ENCODE results near the gene ZDHHC11B.
"Not testable (repeated sequence)": the region's sequence is repeated elsewhere in the genome, so short reads cannot be mapped to it uniquely, and the experiment has no call there.

Gene ZDHHC11B, protein sequence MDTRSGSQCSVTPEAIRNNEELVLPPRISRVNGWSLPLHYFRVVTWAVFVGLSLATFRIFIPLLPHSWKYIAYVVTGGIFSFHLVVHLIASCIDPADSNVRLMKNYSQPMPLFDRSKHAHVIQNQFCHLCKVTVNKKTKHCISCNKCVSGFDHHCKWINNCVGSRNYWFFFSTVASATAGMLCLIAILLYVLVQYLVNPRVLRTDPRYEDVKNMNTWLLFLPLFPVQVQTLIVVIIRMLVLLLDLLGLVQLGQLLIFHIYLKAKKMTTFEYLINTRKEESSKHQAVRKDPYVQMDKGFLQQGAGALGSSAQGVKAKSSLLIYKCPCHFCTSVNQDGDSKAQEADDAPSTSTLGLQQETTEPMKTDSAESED

DNA sequence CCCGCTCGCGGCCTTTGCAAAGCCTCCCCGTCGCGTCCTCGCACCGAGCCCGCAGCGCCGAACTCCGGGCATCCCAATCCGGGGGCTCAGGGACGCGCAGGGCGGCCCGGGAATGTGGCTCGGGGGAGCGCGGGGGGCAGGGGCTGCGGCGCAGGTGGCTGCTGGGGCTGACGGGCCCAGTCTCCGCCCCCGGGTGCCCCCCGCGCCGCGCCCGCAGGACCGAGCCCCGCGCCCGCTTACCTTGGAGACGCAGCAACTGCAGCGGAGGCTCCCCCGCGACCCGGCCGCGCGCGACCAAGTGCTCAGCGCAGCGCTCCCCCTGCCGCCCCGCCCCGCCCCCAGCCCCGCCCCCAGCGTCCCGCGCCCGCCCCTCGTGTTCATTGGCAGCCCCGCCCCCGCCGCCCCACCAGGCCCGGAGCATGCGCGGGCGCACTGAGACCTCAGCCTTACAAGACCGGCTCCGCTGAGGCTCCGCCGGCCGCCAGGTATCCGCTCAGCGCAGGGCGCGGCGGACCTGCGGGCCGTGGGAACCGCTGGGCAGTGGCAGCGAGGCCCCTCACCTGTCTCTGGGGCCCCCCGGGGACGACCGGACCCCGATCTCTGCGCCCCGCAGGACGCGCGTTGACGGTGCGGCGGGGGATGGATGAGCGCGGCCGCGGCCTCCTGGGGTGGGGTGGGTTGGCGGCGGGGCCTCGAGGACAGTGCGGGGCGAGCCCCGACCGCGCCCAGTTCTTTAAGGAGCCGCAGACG lies at the start of gene ZDHHC11B:
Gene ZDHHC11B (minus strand): TSS at position 302 of the 750 bp plus-strand sequence. CDS start 17,810 bp downstream, outside the sequence.
- FAIRE-seq = not testable (repeated sequence)
- DNase-seq (ENCODE audit: insufficient read length, low spot score) = peak; percentile 95

DNA sequence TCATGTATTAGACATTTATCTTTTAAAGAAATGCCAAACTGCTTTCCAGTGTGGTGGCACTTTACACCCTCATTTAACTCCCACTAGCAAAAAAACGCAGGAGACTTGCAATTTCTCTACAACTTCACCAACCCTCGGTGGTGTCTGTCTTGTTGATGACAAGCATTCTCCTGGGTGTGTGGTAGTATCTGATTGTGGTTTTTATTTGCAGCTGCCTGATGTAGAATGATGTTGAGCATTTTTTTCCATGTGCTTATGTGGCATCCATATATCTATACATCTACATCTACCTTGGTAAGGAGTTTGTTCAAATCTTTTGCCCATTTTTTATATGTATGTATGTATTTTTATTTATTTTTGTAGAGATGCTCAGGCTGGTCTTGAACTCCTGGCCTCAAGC lies 49.5 kb upstream of the ZDHHC11B start:
- not testable (repeated sequence) for DNase-seq (ENCODE audit: insufficient read length, low spot score); FAIRE-seq

DNA sequence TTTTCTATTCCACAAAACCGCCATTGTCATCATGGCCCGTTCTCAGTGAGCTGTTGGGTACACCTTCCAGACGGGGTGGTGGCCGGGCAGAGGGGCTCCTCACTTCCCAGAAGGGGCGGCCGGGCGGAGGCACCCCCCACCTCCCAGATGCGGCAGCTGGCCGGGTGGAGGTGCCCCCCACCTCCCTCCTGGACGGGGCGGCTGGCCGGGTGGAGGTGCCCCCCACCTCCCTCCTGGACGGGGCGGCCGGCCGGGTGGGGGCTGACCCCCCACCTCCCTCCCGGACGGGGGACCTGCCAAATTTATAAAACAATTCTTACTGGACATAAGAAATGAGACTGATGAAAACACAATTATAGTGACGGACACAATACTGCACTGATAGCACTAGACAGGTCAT lies 43.7 kb upstream of the ZDHHC11B start:
- FAIRE-seq; DNase-seq (ENCODE audit: insufficient read length, low spot score): not testable (repeated sequence)

DNA sequence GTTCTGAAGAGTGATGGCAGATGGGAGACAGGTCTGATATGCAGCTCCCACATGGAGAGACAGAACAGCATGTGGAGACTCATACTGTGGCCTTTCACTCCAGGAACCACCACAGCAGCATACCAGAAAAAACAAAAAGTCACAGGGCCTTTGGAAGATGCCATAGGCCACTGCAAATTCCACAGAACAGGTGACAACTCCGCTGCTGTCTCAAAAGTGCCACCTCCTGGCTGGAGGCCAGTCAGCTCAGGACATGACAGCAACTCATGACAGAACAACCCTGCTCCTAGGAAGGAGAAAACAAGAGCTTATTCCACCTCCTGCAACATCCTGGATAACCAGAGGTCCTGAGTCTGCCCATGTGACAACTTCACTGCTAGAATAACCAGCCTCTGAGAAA lies 41.0 kb upstream of the ZDHHC11B start:
- not testable (repeated sequence) for DNase-seq (ENCODE audit: insufficient read length, low spot score); FAIRE-seq

DNA sequence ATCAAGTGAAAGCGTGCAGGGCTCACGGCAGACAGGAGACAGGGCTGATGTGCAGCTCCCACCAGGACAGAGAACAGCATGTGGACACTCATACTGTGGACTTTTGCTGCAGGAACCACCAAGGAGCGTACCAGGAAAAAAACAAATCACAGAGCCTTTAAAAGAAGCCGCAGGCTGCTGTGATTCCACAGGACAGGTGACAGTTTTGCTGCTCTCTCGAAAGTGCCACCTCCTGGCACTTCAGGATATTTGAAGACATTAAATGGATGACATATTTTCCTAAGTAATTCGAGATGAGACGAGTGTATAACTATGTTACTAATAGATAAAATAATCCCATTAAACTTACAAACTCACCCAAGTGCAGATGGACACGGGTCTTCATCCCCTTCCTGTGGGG lies 37.0 kb upstream of the ZDHHC11B start:
- no peak for DNase-seq (ENCODE audit: insufficient read length, low spot score)
- FAIRE-seq = no peak

DNA sequence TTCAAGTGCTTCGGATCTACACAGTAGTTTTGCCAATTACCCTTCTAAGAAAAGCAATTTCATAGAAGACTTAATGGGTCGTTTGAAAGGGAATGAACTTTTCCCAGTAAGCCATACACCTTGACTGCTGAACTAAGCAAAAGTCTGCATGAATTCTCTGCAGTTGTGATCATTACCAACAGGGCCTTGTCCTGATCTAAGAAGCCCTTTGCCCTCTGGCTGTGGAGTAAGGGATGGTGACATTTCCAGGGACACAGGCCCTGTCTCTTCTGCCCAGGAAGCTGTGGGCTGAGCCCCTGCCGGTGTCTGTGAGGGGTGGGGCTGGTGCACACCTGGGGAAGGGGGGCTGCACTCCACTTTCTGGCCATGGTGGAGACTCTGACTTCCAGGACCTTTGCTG lies 35.7 kb upstream of the ZDHHC11B start:
- no peak for DNase-seq (ENCODE audit: insufficient read length, low spot score)
- FAIRE-seq = no peak

DNA sequence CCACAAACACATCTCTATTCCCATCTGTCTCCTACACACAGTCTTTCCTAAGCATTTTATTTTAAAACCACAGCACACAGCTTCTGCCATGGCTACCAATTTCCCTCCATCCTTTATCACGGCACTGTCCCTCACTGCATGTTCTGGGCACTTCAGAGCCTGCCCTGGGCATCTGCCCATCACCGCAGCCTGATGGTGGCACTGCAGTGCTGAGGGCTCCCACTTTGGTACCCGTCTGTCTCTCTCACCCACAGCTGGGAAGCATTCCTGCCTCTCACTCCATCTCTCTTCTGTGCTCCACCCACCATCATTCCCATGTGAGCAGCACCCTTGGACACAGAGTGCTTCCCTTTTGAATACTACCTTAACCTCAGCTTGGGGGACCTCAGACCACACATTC lies 34.5 kb upstream of the ZDHHC11B start:
- DNase-seq (ENCODE audit: insufficient read length, low spot score) = no peak
- no peak for FAIRE-seq

DNA sequence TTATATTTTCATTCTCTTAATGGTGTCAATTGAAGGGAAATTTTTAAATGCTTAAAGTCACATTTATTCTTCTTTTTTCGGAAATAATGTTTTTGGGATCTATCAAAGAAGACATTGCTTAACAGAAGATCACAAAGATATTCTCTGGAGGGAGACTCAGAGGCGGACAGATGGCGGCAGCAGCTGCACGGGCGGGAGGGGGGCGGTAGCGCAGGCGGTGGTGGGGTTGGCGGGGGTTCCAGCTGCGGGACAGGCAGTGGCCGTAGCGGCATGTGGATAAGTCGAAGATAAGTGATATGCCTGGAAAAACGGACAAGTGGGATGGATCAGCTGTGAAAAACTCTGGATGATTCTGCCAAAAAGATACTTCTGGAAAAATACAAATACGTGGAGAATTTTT lies 31.6 kb upstream of the ZDHHC11B start:
- FAIRE-seq (no peak), DNase-seq (ENCODE audit: insufficient read length, low spot score) (no peak)

DNA sequence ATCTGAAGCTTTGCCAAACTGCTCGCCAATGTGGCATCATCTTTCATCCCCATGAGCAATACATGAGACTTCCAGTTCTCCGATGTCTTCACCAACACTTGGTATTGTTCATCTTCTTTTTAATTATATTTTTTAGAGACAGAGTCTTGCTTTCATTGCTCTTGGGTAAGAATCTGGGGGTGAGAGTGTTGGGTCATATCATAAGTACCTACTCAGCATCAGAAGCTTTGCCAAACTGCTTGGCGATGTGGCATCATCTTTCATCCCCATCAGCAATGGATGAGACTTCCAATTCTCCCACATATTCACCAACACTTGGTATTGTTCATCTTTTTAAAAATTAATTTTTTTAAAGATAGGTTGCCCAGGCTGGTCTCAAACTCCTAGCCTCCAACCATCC lies 30.9 kb upstream of the ZDHHC11B start:
- DNase-seq (ENCODE audit: insufficient read length, low spot score) (no peak), FAIRE-seq (no peak)

DNA sequence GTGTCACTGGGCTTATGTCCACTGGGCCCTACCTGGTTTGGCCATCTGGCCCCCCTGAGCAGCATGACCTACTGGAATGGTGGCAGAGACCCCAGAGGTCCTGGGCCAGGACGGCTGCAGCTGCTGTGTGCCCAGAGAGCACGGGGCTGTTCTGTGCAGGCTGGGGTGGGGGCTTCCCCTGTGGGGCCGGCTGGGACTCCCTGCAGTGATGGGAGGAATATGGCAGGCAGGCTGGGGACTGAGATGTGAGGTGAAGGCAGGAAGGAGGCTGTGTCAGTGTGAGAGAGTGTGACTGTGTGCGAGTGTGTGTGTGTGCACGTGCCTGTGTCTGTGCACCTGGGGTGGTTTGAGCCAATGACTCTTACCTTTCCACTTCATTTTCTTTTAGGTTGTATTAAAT lies 29.0 kb upstream of the ZDHHC11B start:
- FAIRE-seq; DNase-seq (ENCODE audit: insufficient read length, low spot score): not testable (repeated sequence)

DNA sequence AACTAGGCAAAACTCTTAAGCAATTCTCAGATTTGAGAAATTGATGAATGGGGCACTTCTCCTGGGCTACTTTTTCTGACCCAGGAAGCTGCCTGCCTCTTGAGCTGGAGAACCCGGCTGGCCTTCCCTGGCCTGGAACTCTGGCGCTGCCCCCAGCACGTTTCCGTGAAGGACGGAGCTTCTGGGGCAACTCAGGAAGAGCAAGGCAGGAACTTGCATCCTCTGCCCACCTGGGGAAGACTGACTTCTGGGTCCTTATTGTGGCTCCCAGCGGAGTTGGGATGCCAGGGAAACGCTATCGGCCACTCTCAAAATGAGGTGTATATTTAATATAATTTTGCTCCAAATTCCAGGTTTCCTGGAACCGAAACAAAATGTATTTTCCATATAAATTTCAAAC lies 26.9 kb upstream of the ZDHHC11B start:
- not testable (repeated sequence) for FAIRE-seq; DNase-seq (ENCODE audit: insufficient read length, low spot score)

DNA sequence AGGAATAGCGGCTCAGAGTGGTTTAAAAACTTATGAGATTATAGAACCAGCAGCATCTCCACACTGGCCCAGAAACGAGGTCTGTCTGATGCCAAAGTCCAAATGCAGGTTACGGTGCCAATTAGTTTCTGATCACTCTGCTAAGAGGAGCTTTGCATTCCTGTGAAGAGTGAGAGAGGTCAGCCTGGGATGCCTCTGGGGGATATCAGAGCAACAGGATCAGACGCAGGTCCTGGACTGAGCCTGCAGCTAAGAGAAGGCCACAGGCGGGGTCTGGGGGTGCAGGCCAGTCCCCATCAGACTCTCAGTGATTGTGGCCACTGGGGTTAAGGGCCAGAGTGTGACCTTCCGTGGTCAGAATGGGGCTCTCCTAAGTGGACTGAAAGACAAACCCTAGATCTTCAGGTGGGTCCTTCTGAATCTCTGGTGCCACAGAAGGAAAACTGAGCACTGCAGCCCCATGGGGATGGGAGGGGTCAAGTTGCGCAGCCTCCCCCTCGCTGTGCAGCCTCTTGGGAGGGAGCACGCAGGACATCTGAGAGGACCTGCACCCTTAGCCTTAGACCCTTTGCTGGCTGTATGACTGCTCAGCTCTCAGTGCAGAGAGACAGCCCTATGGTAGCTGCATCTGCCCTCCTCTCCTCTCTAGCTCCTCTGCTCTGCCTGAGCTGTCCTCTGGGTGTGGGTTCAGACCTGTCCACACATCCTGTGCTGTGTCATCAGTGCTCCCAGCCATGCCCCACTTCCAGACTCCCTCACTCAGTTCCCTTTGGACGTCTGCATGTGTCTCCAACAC lies 23.4 kb upstream of the ZDHHC11B start:
- DNase-seq (ENCODE audit: insufficient read length, low spot score); FAIRE-seq: not testable (repeated sequence)

DNA sequence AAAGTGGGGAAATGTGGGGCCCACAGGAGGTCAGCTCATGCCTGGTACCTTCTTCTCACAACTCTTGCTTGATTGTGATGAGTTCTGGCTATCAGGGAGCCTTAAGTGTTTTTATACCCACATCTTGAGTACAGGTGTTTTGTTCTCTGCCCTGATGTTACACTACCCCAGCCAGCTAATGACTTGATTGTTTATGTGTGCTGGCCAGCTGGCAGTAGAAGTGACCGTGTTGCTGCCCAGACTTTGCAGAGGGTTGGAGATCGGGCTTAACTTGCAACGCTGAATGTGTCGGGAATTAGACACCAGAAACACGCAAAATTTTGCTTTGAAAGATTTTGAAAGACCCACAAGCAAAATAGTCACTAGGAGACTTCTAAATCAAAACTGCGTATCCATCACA lies 16.9 kb upstream of the ZDHHC11B start:
- DNase-seq (ENCODE audit: insufficient read length, low spot score) = no peak
- no peak for FAIRE-seq

DNA sequence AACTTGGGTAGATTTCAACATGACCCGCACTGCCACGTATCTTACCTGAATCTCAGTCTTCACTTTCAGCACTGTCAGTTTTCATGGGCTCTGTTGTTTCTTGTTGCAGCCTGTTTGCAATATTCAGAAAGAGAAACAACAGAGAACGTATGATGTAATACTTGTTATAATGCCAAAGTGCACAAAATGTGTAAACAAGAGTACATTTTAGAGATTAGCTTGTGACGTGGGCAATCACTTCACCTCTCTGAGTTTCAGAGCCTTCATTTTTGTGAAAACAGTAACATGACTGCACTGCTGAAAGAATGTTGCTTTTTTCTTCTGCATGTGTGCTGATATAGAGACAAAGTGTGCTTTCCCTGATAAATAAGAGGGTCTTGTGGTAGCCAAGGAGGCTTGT lies 16.5 kb upstream of the ZDHHC11B start:
- DNase-seq (ENCODE audit: insufficient read length, low spot score); FAIRE-seq: not testable (repeated sequence)

DNA sequence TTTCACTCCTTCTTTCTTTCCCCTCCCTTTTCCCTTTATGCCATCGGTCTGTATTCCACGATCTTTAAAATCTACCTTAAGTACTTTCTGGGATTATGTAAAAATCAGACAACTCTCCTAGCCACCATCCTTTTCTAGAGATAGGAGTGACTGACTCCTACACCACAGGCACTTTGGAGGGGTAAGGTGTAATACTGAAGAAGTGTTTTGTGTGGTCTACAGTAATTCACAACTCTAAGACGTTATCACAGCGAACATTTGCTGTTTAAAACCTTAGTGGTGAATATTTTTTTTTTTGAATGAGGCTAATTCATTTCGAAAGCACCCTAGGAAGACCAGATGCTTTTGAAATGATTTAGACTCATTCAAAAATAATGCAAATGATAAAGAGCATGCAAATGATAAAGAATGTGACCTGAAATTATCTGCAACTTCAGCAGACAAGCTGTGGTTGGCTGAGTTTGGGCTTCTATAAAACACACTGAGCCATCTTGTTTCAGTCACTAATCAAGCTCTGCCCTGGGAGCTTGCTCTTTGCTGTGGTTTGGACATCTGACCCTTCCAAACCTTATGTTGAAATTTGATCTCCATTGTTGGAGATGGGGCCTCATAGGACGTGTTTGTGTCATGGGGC lies 14.1 kb upstream of the ZDHHC11B start:
- not testable (repeated sequence) for FAIRE-seq; DNase-seq (ENCODE audit: insufficient read length, low spot score)

DNA sequence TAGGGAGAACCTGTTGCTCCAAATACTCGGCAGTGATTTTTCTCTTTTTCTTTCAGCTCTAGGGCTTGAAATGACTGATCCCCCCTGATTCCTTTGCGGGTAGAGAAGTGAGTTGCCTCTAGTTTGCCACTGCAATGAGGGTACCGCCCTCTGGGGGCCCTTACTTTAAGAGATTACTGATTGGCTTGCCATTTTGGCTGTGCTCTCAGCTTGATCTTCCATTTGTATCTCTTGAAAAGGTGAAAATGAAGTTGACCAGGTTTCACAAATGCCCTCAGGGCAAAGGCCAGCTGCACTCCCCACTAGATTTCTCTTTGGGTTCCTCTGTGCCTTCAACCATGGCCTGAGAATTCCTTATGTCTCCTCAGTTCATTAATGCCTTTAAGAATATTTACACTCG lies 13.5 kb upstream of the ZDHHC11B start:
- FAIRE-seq; DNase-seq (ENCODE audit: insufficient read length, low spot score): not testable (repeated sequence)

DNA sequence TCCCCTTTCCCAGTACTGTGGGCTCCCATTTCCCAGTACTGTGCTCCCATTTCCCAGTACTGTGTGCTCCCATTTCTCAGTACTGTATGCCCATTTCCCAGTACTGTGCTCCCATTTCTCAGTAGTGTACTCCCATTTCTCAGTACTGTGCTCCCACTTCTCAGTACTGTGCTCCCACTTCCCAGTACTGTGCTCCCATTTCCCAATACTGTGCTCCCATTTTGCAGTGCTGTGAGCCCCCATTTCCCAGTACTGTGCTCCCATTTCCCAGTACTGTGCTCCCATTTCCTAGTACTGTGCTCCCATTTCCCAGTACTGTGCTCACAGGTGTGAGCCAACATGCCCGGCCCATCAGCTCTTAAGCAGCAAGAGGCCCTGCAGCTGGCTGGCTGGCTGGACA lies 11.3 kb upstream of the ZDHHC11B start:
- FAIRE-seq; DNase-seq (ENCODE audit: insufficient read length, low spot score): not testable (repeated sequence)

DNA sequence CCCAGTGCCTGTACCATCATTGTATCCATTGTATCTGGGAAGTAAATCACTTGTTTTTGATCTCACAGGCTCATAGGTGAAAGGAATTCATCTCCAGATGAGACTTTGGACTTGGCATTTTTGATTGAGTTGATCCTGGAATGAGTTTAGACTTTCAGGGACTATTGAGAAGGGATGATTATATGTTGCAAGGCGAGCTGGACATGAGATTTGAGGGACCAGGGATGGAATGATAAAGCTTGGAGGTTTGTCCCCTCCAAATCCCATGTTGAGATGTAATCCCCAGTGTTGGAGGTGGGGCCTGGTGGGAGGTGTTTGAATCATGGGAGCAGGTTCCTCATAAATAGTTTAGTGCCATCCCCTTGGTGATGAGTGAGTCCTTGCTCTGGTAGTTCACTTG lies 10.4 kb upstream of the ZDHHC11B start:
- not testable (repeated sequence) for DNase-seq (ENCODE audit: insufficient read length, low spot score); FAIRE-seq

DNA sequence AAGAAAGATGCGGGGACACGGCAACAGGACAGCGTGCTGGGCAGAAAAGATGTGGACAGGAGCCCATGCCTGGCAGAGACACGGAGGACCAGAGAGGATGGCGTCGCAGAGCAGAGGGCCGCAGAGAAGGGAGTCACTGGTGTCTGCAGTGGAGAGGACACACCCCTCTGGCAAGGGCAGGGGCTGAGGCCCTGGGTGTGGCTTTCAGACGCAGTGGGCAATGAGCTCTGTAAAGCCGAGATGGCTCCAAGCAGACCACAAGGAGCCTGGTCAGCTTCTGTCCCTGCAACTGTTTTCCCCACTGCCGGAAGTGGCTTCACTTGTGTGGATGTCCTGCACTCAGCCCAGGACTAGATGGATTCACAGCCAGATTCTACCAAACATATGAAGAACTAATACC lies 4.2 kb upstream of the ZDHHC11B start:
- not testable (repeated sequence) for FAIRE-seq; DNase-seq (ENCODE audit: insufficient read length, low spot score)

DNA sequence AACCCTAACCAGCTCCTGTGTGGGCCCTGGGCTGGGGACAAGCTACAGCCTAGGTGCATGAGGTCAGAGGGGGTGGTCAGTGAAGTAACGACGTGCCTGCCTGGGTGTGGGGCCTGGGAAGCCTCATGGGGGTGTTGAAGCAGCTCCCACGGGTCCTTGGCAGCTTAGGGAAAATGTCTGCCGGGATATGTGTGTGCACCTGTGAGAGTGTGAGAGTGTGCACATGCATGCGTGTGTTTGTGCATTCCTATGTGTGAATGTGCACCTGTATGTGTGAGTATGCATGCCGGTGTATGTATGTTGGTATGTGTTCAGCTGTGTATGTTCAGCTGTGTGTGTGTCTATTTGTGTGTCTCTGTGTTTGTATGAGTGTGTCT lies 3.3 kb upstream of the ZDHHC11B start:
- FAIRE-seq; DNase-seq (ENCODE audit: insufficient read length, low spot score): not testable (repeated sequence)

All from GM19239 (cell line).